Keratinocyte (primary cell): ENCODE data around the gene NPTXR. TPM values are rescaled to one million over a fixed set of nuclear protein-coding genes. Genes with fewer than 3 reads are reported as not detected.

Source experiments
- DNase-seq: peaks from one replicate; pipeline ENCODE4 v3.0.0-alpha.2; 2011; ENCODE audit warnings: low read depth, missing footprints, low spot score
- FAIRE-seq: peaks from 2 replicates; lab custom pipeline; 2011; peaks lifted over from hg19 to GRCh38; lab: Jason Lieb, UNC
- H2AFZ ChIP-seq: 2 replicates; pipeline ENCODE4 v1.6.0; 2012; ENCODE audit warnings: low read length, control low read depth, inconsistent platforms; ENCODE audit not compliant: control insufficient read depth
- H3K27ac ChIP-seq: 2 replicates; pipeline ENCODE4 v1.5.1; 2011; ENCODE audit warnings: low read length; ENCODE audit not compliant: control insufficient read depth, insufficient read depth
- H3K27me3 ChIP-seq: 3 replicates; pipeline ENCODE4 v1.6.0; 2011; ENCODE audit warnings: low read length; ENCODE audit not compliant: control insufficient read depth, insufficient read depth; ENCODE audit errors: extremely low read depth
- H3K36me3 ChIP-seq, 2 experiments: 2 replicates in 1 of 2; 3 replicates in 1 of 2; pipeline ENCODE4 v1.5.1; 2011; ENCODE audit warnings: low read length in 2 of 2, mild to moderate bottlenecking in 1 of 2; ENCODE audit not compliant: control insufficient read depth in 2 of 2, insufficient read depth in 2 of 2; ENCODE audit errors: extremely low read depth in 1 of 2
- H3K4me1 ChIP-seq: 3 replicates; pipeline ENCODE4 v1.5.1; 2011; ENCODE audit warnings: low read length; ENCODE audit not compliant: control insufficient read depth, insufficient read depth; ENCODE audit errors: extremely low read depth
- H3K4me2 ChIP-seq: 3 replicates; pipeline ENCODE4 v1.6.0; 2011; ENCODE audit warnings: low read depth, low read length; ENCODE audit not compliant: control insufficient read depth, insufficient read depth; ENCODE audit errors: extremely low read depth
- H3K4me3 ChIP-seq, 3 experiments: fragments of 200-600 bp in 1 of 3; sonication (generic) in 1 of 3; 2 replicates in 2 of 3; 3 replicates in 1 of 3; pipeline ENCODE4 v1.5.1; 2011 to 2016; ENCODE audit warnings: low read length in 3 of 3, mild to moderate bottlenecking in 3 of 3, control low read depth in 2 of 3, inconsistent platforms in 1 of 3, low read depth in 1 of 3, mixed read lengths in 1 of 3, mixed run types in 1 of 3, moderate library complexity in 1 of 3; ENCODE audit not compliant: control insufficient read depth in 2 of 3, insufficient read depth in 2 of 3; ENCODE audit errors: extremely low read depth in 1 of 3
- H3K79me2 ChIP-seq: 2 replicates; pipeline ENCODE4 v1.6.0; 2012; ENCODE audit warnings: low read length; ENCODE audit not compliant: control insufficient read depth, insufficient read depth
- H3K9ac ChIP-seq: 3 replicates; pipeline ENCODE4 v1.6.0; 2011; ENCODE audit warnings: low read length; ENCODE audit not compliant: control insufficient read depth, insufficient read depth; ENCODE audit errors: extremely low read depth
- H3K9me1 ChIP-seq: 3 replicates; pipeline ENCODE4 v1.6.0; 2011; ENCODE audit warnings: low read length; ENCODE audit not compliant: control insufficient read depth, insufficient read depth; ENCODE audit errors: extremely low read depth
- H3K9me3 ChIP-seq: 2 replicates; pipeline ENCODE4 v1.5.1; 2012; ENCODE audit warnings: low read depth, low read length; ENCODE audit not compliant: control insufficient read depth
- H4K20me1 ChIP-seq: 3 replicates; pipeline ENCODE4 v1.6.0; 2011; ENCODE audit warnings: low read length; ENCODE audit not compliant: control insufficient read depth, insufficient read depth; ENCODE audit errors: extremely low read depth
- EZH2 ChIP-seq: IDR thresholded peaks from one replicate; pipeline ENCODE4 v1.6.1; 2012; ENCODE audit warnings: inconsistent platforms, mild to moderate bottlenecking, low read length, moderate library complexity
- dilution Hi-C: fragments of 300-500 bp; cut with MboI; formaldehyde crosslinking; loops from one replicate; pipeline ENCODE4 v1.7.0; 2020; ENCODE audit warnings: low sequenced_read_pairs; ENCODE audit not compliant: extremely low pct_ligation_motif_present
- polyA plus RNA-seq, 5 experiments: library from polyadenylated mRNA; depleted of rRNA in 3 of 5; stranded (reverse) in 3 of 5; stranded (forward) in 1 of 5; unstranded in 1 of 5; fragments of >200 nt; gene quantifications; 1 replicate in 1 of 5; 2 replicates in 3 of 5; 3 replicates in 1 of 5; pipeline versions ENCODE4 v1.2.1 to v1.2.3, GENCODE V29; 2011 to 2012; ENCODE audit warnings: missing spikeins in 2 of 5, low read depth in 1 of 5, low replicate concordance in 1 of 5
- TF ChIP-seq, protein P1 (sequence below), 3 experiments: IDR thresholded peaks in 1 of 3; conservative IDR thresholded peaks in 1 of 3; optimal IDR thresholded peaks in 1 of 3; 2 replicates in 2 of 3; 3 replicates in 1 of 3; pipeline versions ENCODE3 to v1.5.1; 2011; ENCODE audit warnings: low read length in 3 of 3, mild to moderate bottlenecking in 3 of 3, moderate library complexity in 2 of 3, control low read depth in 1 of 3, inconsistent platforms in 1 of 3; ENCODE audit not compliant: insufficient read depth in 2 of 3; ENCODE audit errors: extremely low read depth in 1 of 3

Gene NPTXR
- polyA plus RNA-seq, 1 donor (not counting 4 experiments of a cell fraction or from before 2014, with no cell fraction given): 0.03 TPM

GRCh38 chr22:38863531-38864131 lies 19.8 kb upstream of the NPTXR start:
- Histone ChIP-seq H4K20me1 (no peaks in the 10 kb centered on the region), H3K4me1 (peaks cover 8% of the 10 kb centered on the region), H2AFZ (no peak overlapping the region), H3K9me1 (no peaks in the 10 kb centered on the region), H3K79me2 (no peaks in the 10 kb centered on the region), H3K27ac (no peak overlapping the region), H3K9ac (no peak overlapping the region), H3K36me3 (no peaks in the 10 kb centered on the region), H3K27me3 (no peaks in the 10 kb centered on the region), H3K4me2 (no peak overlapping the region), H3K9me3 (no peaks in the 10 kb centered on the region), H3K4me3 (no peak overlapping the region)
- dilution Hi-C loops: no loop called here
- TF ChIP-seq, protein P1, sequence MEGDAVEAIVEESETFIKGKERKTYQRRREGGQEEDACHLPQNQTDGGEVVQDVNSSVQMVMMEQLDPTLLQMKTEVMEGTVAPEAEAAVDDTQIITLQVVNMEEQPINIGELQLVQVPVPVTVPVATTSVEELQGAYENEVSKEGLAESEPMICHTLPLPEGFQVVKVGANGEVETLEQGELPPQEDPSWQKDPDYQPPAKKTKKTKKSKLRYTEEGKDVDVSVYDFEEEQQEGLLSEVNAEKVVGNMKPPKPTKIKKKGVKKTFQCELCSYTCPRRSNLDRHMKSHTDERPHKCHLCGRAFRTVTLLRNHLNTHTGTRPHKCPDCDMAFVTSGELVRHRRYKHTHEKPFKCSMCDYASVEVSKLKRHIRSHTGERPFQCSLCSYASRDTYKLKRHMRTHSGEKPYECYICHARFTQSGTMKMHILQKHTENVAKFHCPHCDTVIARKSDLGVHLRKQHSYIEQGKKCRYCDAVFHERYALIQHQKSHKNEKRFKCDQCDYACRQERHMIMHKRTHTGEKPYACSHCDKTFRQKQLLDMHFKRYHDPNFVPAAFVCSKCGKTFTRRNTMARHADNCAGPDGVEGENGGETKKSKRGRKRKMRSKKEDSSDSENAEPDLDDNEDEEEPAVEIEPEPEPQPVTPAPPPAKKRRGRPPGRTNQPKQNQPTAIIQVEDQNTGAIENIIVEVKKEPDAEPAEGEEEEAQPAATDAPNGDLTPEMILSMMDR (optimal IDR thresholded peaks at IDR 0.05 in 1 of 3, IDR thresholded peaks at IDR 0.05 in 1 of 3, conservative IDR thresholded peaks at IDR 0.05 in 1 of 3; ENCODE audit: extremely low read depth in 1 of 3, insufficient read depth in 2 of 3, low read length in 3 of 3): no peak
- no peak for TF ChIP-seq EZH2
- no peak for DNase-seq
- no peak for FAIRE-seq

DNA sequence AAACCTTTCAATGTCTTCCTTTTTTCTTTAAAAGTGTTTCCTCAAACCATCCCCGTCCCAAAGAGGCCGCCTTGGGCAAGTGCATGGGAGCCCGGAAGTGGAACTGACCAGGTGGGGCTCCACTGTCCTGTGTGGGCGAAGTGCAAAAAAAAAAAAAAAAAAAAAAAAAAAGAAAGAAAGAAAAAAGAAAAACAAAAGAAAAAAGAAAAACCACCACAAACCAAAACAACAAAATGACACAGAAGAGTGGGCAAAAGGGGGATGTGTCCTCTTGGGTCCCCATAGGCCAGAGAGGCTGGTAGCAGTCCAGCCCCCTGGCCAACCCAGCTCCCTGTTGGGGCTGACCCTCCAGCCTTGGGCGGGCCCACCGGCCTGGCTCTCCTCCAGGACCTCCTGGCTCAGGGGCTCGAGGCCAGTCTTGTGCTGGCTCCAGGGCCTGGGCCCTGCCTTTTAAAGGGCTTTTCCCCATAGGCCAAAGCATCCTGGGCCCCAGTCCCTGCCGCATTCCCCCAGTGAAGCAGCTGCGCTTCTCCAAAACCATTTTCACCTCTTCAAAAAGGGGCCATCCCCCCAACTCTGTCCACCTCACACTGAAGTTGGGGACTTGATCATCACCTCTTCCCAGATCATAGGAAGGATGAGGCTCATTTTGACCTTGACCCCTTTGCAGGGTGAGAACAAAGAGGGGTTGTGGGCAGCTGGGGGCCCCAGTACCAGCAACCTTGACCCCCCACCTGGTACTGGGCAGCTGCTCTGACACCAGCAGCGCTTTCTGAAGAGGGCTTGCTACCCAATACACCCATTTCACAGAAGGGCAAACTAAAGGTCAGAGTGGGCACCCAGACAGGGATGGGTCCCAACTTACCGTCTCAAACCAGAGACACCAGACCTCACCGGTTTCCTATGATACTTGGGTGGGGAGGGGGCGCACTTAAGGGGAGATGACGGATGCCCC lies 18.8 kb upstream of the NPTXR start:
- DNase-seq (no peak), FAIRE-seq (no peak)
- H3K79me2 ChIP-seq: no peaks in the 10 kb centered on the region
- H3K4me1 ChIP-seq: peaks cover 8% of the 10 kb centered on the region
- H4K20me1 ChIP-seq: no peaks in the 10 kb centered on the region
- no peaks in the 10 kb centered on the region for H3K9me3 ChIP-seq
- H3K9me1 ChIP-seq: no peaks in the 10 kb centered on the region
- no peaks in the 10 kb centered on the region for H3K27me3 ChIP-seq
- H3K4me2 ChIP-seq: no peak overlapping the region
- dilution Hi-C loops: no loop called here
- no peak overlapping the region for H3K4me3 ChIP-seq
- no peaks in the 10 kb centered on the region for H3K36me3 ChIP-seq
- no peak overlapping the region for H3K27ac ChIP-seq
- no peak for TF ChIP-seq EZH2
- TF ChIP-seq, protein P1 (optimal IDR thresholded peaks at IDR 0.05 in 1 of 3, IDR thresholded peaks at IDR 0.05 in 1 of 3, conservative IDR thresholded peaks at IDR 0.05 in 1 of 3; ENCODE audit: extremely low read depth in 1 of 3, insufficient read depth in 2 of 3, low read length in 3 of 3): no peak
- H3K9ac ChIP-seq: no peak overlapping the region
- H2AFZ ChIP-seq: no peak overlapping the region
